Measurements from ENCODE around the gene D2HGDH.
"Not testable (repeated sequence)": the region's sequence is repeated elsewhere in the genome, so short reads cannot be mapped to it uniquely, and the experiment has no call there.

Gene D2HGDH

DNA sequence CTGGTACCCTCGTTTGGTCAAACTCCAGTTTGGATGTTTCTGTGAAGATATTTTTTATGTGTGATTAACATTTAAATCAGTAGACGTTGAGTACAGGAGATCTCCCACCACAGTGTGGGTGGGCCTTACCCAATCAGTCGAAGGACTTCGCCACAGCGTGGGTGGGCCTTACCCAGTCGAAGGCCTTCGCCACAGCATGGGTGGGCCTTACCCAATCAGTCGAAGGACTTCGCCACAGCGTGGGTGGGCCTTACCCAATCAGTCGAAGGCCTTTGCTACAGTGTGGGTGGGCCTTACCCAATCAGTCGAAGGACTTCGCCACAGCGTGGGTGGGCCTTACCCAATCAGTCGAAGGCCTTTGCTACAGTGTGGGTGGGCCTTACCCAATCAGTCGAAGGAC, 25.5 kb downstream of the D2HGDH start:
- H3K9me3 ChIP-seq (ENCODE audit: control extremely low read depth in 1 of 5, control insufficient read depth in 4 of 5, insufficient read depth in 2 of 5, low read depth in 1 of 5, low read length in 4 of 5); H3K4me3 ChIP-seq (ENCODE audit: control insufficient read depth in 1 of 7, extremely low read depth in 1 of 7, insufficient read depth in 4 of 7, low read depth in 2 of 7, low read length in 6 of 7); H3K27ac ChIP-seq (ENCODE audit: insufficient read depth in 1 of 2, low read depth in 1 of 2, low read length in 2 of 2, poor library complexity in 1 of 2, severe bottlenecking in 2 of 2); H3K27me3 ChIP-seq (replicated peaks in 2 of 5; ENCODE audit: control insufficient read depth in 4 of 5, insufficient read depth in 5 of 5, low read length in 4 of 5); POLR2A ChIA-PET: not testable (repeated sequence)
- Histone ChIP-seq H3K4me1 (ENCODE audit: control extremely low read depth in 1 of 4, control insufficient read depth in 4 of 4, insufficient read depth in 4 of 4, low read length in 3 of 4) (peaks cover 0 to 11% (median 0%) of the 10 kb centered on the region in 4 experiments), H3K36me3 (ENCODE audit: control insufficient read depth in 4 of 4, insufficient read depth in 4 of 4, low read length in 3 of 4) (peaks cover 3 to 43% (median 24%) of the 10 kb centered on the region in 4 experiments)
- WGBS (ENCODE audit: insufficient coverage): 100% methylated on average over 4 of the region's 16 CpGs
- DNase-seq: peak in 1 of 3 donors; percentile 19
- CTCF ChIA-PET: interaction anchor here (1.0 kb wide), 1 partner anchor 10 kb away, joined by 3 read pairs; no protein-coding TSS in a partner anchor

DNA sequence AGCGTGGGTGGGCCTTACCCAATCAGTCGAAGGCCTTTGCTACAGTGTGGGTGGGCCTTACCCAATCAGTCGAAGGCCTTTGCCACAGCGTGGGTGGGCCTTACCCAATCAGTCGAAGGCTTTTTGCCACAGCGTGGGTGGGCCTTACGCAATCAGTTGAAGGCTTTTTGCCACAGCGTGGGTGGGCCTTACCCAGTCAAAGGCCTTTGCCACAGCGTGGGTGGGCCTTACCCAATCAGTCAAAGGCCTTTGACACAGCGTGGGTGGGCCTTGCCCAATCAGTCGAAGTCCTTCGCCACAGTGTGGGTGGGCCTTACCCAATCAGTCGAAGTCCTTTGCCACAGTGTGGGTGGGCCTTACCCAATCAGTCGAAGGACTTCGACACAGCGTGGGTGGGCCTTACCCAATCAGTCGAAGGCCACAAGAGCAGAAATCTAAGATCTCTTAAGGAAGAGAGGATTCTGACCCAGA, 25.9 kb downstream of the D2HGDH start:
- no peak overlapping the region for H3K4me3 ChIP-seq (ENCODE audit: control insufficient read depth in 1 of 7, extremely low read depth in 1 of 7, insufficient read depth in 4 of 7, low read depth in 2 of 7, low read length in 6 of 7)
- no peak overlapping the region for H3K27ac ChIP-seq (ENCODE audit: insufficient read depth in 1 of 2, low read depth in 1 of 2, low read length in 2 of 2, poor library complexity in 1 of 2, severe bottlenecking in 2 of 2)
- WGBS (ENCODE audit: insufficient coverage): 99% methylated on average over 12 of the region's 17 CpGs
- ChIA-PET POLR2A (no interaction called here), CTCF (no interaction called here)
- H3K27me3 ChIP-seq (replicated peaks in 2 of 5; ENCODE audit: control insufficient read depth in 4 of 5, insufficient read depth in 5 of 5, low read length in 4 of 5): no peaks in the 10 kb centered on the region
- peaks cover 0 to 11% (median 0%) of the 10 kb centered on the region in 4 experiments for H3K4me1 ChIP-seq (ENCODE audit: control extremely low read depth in 1 of 4, control insufficient read depth in 4 of 4, insufficient read depth in 4 of 4, low read length in 3 of 4)
- H3K9me3 ChIP-seq (ENCODE audit: control extremely low read depth in 1 of 5, control insufficient read depth in 4 of 5, insufficient read depth in 2 of 5, low read depth in 1 of 5, low read length in 4 of 5): peaks cover 0 to 3% (median 0%) of the 10 kb centered on the region in 5 experiments
- H3K36me3 ChIP-seq (ENCODE audit: control insufficient read depth in 4 of 4, insufficient read depth in 4 of 4, low read length in 3 of 4): peaks cover 3 to 42% (median 22%) of the 10 kb centered on the region in 4 experiments
- DNase-seq: peak in 2 of 3 donors; percentile 69 to 70

DNA sequence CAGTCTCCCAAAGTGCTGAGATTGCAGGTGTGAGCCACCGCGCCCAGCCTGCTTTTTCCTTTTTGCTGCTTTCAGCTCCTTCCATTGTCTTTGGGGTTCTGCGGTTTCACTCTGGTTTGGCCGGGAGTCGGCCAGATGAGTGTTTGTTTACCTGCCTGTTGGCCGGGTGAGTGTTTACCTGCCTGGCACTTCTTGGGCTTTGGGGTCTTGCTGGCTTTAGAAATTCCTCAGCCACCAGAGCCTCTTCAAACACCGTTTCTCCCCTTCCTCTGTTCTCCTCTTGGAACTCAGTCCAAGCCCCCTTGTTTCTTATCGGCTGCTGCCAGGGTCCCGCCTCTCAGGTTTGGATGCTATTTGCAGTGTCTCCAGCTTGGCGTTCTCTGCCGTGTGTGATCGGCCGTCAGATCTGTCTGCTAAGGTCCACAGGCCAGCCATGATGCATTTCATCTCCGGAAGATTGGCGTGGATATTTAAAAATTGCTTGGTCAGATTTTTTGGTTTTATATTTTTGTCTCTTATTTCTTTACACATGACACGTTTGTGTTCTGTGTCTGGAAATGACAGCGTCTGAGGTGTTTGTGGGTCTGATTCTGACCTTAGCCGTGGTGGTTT, 28.0 kb downstream of the D2HGDH start:
- Histone ChIP-seq H3K27me3 (replicated peaks in 2 of 5; ENCODE audit: control insufficient read depth in 4 of 5, insufficient read depth in 5 of 5, low read length in 4 of 5) (no peaks in the 10 kb centered on the region), H3K27ac (ENCODE audit: insufficient read depth in 1 of 2, low read depth in 1 of 2, low read length in 2 of 2, poor library complexity in 1 of 2, severe bottlenecking in 2 of 2) (no peak overlapping the region), H3K4me3 (ENCODE audit: control insufficient read depth in 1 of 7, extremely low read depth in 1 of 7, insufficient read depth in 4 of 7, low read depth in 2 of 7, low read length in 6 of 7) (no peak overlapping the region), H3K36me3 (ENCODE audit: control insufficient read depth in 4 of 4, insufficient read depth in 4 of 4, low read length in 3 of 4) (peaks cover 3 to 26% (median 10%) of the 10 kb centered on the region in 4 experiments), H3K9me3 (ENCODE audit: control extremely low read depth in 1 of 5, control insufficient read depth in 4 of 5, insufficient read depth in 2 of 5, low read depth in 1 of 5, low read length in 4 of 5) (peaks cover 0 to 3% (median 0%) of the 10 kb centered on the region in 5 experiments), H3K4me1 (ENCODE audit: control extremely low read depth in 1 of 4, control insufficient read depth in 4 of 4, insufficient read depth in 4 of 4, low read length in 3 of 4) (peaks cover 0 to 11% (median 0%) of the 10 kb centered on the region in 4 experiments)
- ChIA-PET POLR2A (no interaction called here), CTCF (interaction anchor here (1.1 kb wide), 1 partner anchor 22 kb away, joined by 4 read pairs; no protein-coding TSS in a partner anchor)
- no peak for DNase-seq
- WGBS (ENCODE audit: insufficient coverage): 91% methylated on average over 14 of the region's 18 CpGs

DNA sequence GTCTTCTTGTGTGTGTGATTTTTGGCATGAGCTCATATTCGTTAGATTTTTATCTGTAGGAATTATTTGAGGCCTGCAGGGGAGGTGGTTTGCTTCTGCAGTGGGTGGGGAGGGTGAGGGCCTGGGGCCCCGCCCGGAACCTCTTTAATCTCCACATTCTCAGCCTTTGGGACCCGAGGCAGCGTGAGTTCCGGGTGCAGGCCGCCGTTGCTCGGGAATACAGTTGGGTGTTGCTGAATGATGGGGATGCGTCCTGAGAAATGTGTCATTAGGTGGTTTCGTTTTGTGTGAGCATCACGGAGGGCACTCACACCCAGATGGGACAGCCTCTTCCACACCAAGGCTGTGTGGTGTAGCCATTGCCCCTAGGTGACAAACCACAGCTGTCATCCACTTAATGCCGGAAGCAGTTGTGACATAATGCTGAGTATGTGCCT, 28.5 kb downstream of the D2HGDH start:
- Histone ChIP-seq H3K27ac (ENCODE audit: insufficient read depth in 1 of 2, low read depth in 1 of 2, low read length in 2 of 2, poor library complexity in 1 of 2, severe bottlenecking in 2 of 2) (no peak overlapping the region), H3K4me1 (ENCODE audit: control extremely low read depth in 1 of 4, control insufficient read depth in 4 of 4, insufficient read depth in 4 of 4, low read length in 3 of 4) (peaks cover 0 to 11% (median 0%) of the 10 kb centered on the region in 4 experiments), H3K9me3 (ENCODE audit: control extremely low read depth in 1 of 5, control insufficient read depth in 4 of 5, insufficient read depth in 2 of 5, low read depth in 1 of 5, low read length in 4 of 5) (peaks cover 0 to 3% (median 0%) of the 10 kb centered on the region in 5 experiments), H3K27me3 (replicated peaks in 2 of 5; ENCODE audit: control insufficient read depth in 4 of 5, insufficient read depth in 5 of 5, low read length in 4 of 5) (no peaks in the 10 kb centered on the region), H3K4me3 (ENCODE audit: control insufficient read depth in 1 of 7, extremely low read depth in 1 of 7, insufficient read depth in 4 of 7, low read depth in 2 of 7, low read length in 6 of 7) (no peak overlapping the region), H3K36me3 (ENCODE audit: control insufficient read depth in 4 of 4, insufficient read depth in 4 of 4, low read length in 3 of 4) (peaks cover 3 to 27% (median 12%) of the 10 kb centered on the region in 4 experiments)
- peak in 1 of 3 donors; percentile 24 for DNase-seq
- WGBS (ENCODE audit: insufficient coverage): 99% methylated on average over 10 of the region's 13 CpGs
- ChIA-PET POLR2A (no interaction called here), CTCF (interaction anchor here (1.1 to 1.4 kb wide), 2 partner anchors 23 to 82 kb away, joined by 3 to 4 read pairs; no protein-coding TSS in a partner anchor)

DNA sequence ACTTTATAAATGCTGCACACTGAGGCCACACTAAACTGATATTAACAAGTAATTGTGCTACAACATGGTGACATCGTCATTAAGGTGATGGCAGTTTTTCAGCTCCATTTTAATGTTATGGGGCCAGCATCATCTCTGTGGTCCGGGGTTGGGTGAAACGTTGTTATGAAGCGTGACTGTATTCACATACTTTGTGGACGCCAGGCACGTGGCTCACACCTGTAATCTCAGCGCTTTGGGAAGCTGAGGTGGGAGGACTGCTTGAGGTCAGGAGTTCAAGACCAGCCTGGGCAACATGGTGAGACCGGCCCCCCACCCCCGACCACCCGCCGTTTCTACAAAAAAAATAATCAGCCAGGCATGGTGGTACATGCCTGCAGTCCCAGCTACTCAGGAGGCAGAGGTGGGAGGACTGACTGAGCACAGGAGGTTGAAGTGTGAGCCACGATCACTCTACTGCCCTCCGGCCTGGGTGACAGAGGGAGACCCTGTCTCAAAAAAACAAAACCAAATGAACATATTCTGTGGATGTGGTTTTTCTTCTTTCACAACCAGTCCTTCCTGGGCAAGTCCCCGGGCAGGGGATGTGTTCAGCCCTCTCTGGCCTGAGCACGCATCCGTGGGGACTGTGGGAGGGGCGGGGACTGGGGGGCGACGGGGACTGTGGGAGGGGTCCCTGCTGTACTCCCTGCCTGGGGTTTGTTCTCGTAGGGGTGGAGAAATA, 29.3 kb downstream of the D2HGDH start:
- no peak for DNase-seq
- Histone ChIP-seq H3K9me3 (ENCODE audit: control extremely low read depth in 1 of 5, control insufficient read depth in 4 of 5, insufficient read depth in 2 of 5, low read depth in 1 of 5, low read length in 4 of 5) (peaks cover 0 to 3% (median 0%) of the 10 kb centered on the region in 5 experiments), H3K27me3 (replicated peaks in 2 of 5; ENCODE audit: control insufficient read depth in 4 of 5, insufficient read depth in 5 of 5, low read length in 4 of 5) (no peaks in the 10 kb centered on the region), H3K36me3 (ENCODE audit: control insufficient read depth in 4 of 4, insufficient read depth in 4 of 4, low read length in 3 of 4) (peaks cover 3 to 26% (median 15%) of the 10 kb centered on the region in 4 experiments), H3K4me3 (ENCODE audit: control insufficient read depth in 1 of 7, extremely low read depth in 1 of 7, insufficient read depth in 4 of 7, low read depth in 2 of 7, low read length in 6 of 7) (no peak overlapping the region), H3K27ac (ENCODE audit: insufficient read depth in 1 of 2, low read depth in 1 of 2, low read length in 2 of 2, poor library complexity in 1 of 2, severe bottlenecking in 2 of 2) (no peak overlapping the region), H3K4me1 (ENCODE audit: control extremely low read depth in 1 of 4, control insufficient read depth in 4 of 4, insufficient read depth in 4 of 4, low read length in 3 of 4) (peaks cover 0 to 11% (median 0%) of the 10 kb centered on the region in 4 experiments)
- CTCF ChIA-PET: interaction anchor here (0.7 to 1.7 kb wide), 4 partner anchors 23 to 115 kb away, joined by 3 to 7 read pairs (median 4); no protein-coding TSS in a partner anchor
- POLR2A ChIA-PET: no interaction called here
- WGBS (ENCODE audit: insufficient coverage): 92% methylated on average over 17 of the region's 20 CpGs

DNA sequence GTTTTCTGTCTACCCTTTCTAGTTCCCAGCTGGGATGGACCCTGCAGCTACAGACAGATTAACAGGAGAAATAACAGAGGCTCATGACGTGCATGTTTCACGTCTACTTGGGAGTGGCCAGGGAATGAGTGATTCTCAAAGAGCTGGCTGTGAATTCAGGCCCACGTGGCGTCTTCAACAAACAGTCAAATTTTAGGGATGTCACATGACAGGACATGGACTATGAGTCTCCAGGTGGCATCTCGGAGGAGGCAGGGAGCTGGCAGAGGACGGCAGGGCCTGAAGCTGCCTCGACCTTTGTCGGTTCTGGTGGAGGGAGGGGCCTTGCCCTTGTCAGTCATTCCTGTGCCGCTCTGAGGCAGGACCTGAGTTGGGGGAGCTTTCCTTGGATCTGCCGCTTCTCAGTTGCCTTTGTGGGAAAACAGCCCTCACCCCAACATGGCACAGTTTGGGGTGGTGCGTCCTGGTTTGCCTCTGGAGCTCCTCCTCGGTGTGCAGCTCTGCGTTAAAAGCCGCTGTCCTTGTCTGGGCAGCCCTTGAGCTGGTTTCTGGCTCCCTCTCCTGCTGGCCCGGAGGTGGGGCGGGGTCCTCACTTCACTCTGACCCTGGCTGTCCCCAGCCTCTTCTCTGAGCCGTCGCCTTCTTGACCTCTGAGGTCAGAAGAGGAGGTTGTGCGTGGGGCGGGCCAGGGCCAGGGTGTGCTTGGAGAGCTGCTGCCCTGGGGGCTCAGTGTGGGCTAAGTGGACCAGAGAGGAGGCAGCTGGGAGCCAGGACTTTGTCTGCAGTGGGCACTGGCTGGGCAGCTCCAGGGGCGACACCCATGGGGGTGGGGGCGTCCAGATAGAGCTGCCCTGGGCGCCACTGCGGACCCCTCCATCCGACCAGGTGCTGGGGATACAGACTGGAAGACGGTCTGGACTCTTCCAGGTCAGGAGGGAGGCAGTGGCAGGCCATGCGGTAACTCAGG, 30.1 kb downstream of the D2HGDH start:
- no peak overlapping the region for H3K4me3 ChIP-seq (ENCODE audit: control insufficient read depth in 1 of 7, extremely low read depth in 1 of 7, insufficient read depth in 4 of 7, low read depth in 2 of 7, low read length in 6 of 7)
- H3K9me3 ChIP-seq (ENCODE audit: control extremely low read depth in 1 of 5, control insufficient read depth in 4 of 5, insufficient read depth in 2 of 5, low read depth in 1 of 5, low read length in 4 of 5): peaks cover 0 to 3% (median 0%) of the 10 kb centered on the region in 5 experiments
- ChIA-PET POLR2A (no interaction called here), CTCF (interaction anchor here (0.7 to 1.7 kb wide), 3 partner anchors 71 to 114 kb away, joined by 3 to 7 read pairs (median 3); no protein-coding TSS in a partner anchor)
- H3K27ac ChIP-seq (ENCODE audit: insufficient read depth in 1 of 2, low read depth in 1 of 2, low read length in 2 of 2, poor library complexity in 1 of 2, severe bottlenecking in 2 of 2): no peak overlapping the region
- no peak for DNase-seq
- peaks cover 3 to 19% (median 11%) of the 10 kb centered on the region in 4 experiments for H3K36me3 ChIP-seq (ENCODE audit: control insufficient read depth in 4 of 4, insufficient read depth in 4 of 4, low read length in 3 of 4)
- H3K27me3 ChIP-seq (replicated peaks in 2 of 5; ENCODE audit: control insufficient read depth in 4 of 5, insufficient read depth in 5 of 5, low read length in 4 of 5): no peaks in the 10 kb centered on the region
- WGBS (ENCODE audit: insufficient coverage): 97% methylated on average over 24 of the region's 27 CpGs
- H3K4me1 ChIP-seq (ENCODE audit: control extremely low read depth in 1 of 4, control insufficient read depth in 4 of 4, insufficient read depth in 4 of 4, low read length in 3 of 4): peaks cover 0 to 11% (median 0%) of the 10 kb centered on the region in 4 experiments
